WTC11 (cell line): Measurements from ENCODE around the gene MAP3K3. TPM values are rescaled to one million over a fixed set of nuclear protein-coding genes. Genes with fewer than 3 reads are reported as not detected.

Experiments
- E2F1 ChIP-seq: sonication (generic); formaldehyde crosslinking; IDR thresholded peaks from 2 replicates; pipeline ENCODE4 v1.8.0; 2022; ENCODE audit warnings: mild to moderate bottlenecking, missing genetic modification reagents
- FOXJ3 ChIP-seq: sonication (generic); formaldehyde crosslinking; IDR thresholded peaks from 2 replicates; pipeline ENCODE4 v1.9.0; 2021; ENCODE audit warnings: missing genetic modification reagents, mild to moderate bottlenecking, borderline replicate concordance
- FOXP1 ChIP-seq: sonication (generic); formaldehyde crosslinking; IDR thresholded peaks from 2 replicates; pipeline ENCODE4 v1.8.0; 2022; ENCODE audit warnings: missing genetic modification reagents, mild to moderate bottlenecking, moderate library complexity, borderline replicate concordance
- IRF1 ChIP-seq: sonication (generic); formaldehyde crosslinking; IDR thresholded peaks from 2 replicates; pipeline ENCODE4 v1.8.0; 2023; ENCODE audit warnings: missing genetic modification reagents
- IRF2 ChIP-seq: sonication (generic); formaldehyde crosslinking; IDR thresholded peaks from 2 replicates; pipeline ENCODE4 v1.8.0; 2022; ENCODE audit warnings: low read depth, missing genetic modification reagents, borderline replicate concordance
- JAZF1 ChIP-seq: fragments of 250-450 bp; sonication (Bioruptor Pico); IDR thresholded peaks from 2 replicates; pipeline ENCODE4 v1.9.0; 2021; ENCODE audit warnings: moderate library complexity, mild to moderate bottlenecking, inconsistent platforms
- MAX ChIP-seq: sonication (generic); formaldehyde crosslinking; IDR thresholded peaks from 2 replicates; pipeline ENCODE4 v1.8.0; 2022; ENCODE audit warnings: mild to moderate bottlenecking, missing genetic modification reagents
- NFYB ChIP-seq: sonication (generic); formaldehyde crosslinking; conservative IDR thresholded peaks from 2 replicates; pipeline ENCODE4 v1.8.0; 2022; ENCODE audit warnings: low read depth, missing genetic modification reagents
- NR2C2 ChIP-seq: sonication (generic); formaldehyde crosslinking; IDR thresholded peaks from 2 replicates; pipeline ENCODE4 v1.8.0; 2022; ENCODE audit warnings: mild to moderate bottlenecking, missing genetic modification reagents
- SMAD3 ChIP-seq: sonication (generic); formaldehyde crosslinking; IDR thresholded peaks from 2 replicates; pipeline ENCODE4 v1.8.0; 2022; ENCODE audit warnings: missing genetic modification reagents, mild to moderate bottlenecking, borderline replicate concordance
- TP53 ChIP-seq: sonication (generic); formaldehyde crosslinking; IDR thresholded peaks from 2 replicates; pipeline ENCODE4 v1.8.1; 2023; ENCODE audit warnings: mild to moderate bottlenecking, missing genetic modification reagents
- ZBTB21 ChIP-seq: sonication (generic); formaldehyde crosslinking; IDR thresholded peaks from 2 replicates; pipeline ENCODE4 v1.8.1; 2023; ENCODE audit warnings: mild to moderate bottlenecking, missing genetic modification reagents, borderline replicate concordance
- ZNF121 ChIP-seq: sonication (generic); formaldehyde crosslinking; IDR thresholded peaks from 2 replicates; pipeline ENCODE4 v1.8.0; 2023; ENCODE audit warnings: missing genetic modification reagents
- ZNF317 ChIP-seq: sonication (generic); formaldehyde crosslinking; IDR thresholded peaks from 2 replicates; pipeline ENCODE4 v1.8.1; 2023; ENCODE audit warnings: low read depth, mild to moderate bottlenecking, moderate library complexity, missing genetic modification reagents, borderline replicate concordance
- ZNF396 ChIP-seq: fragments of 250-450 bp; sonication (Bioruptor Pico); IDR thresholded peaks from 2 replicates; pipeline ENCODE4 v1.8.0; 2021; ENCODE audit warnings: mild to moderate bottlenecking, moderate library complexity, borderline replicate concordance
- ZNF423 ChIP-seq: fragments of 250-450 bp; sonication (Bioruptor Pico); IDR thresholded peaks from 2 replicates; pipeline ENCODE4 v2.1.2; 2022; ENCODE audit warnings: mild to moderate bottlenecking, moderate library complexity
- total RNA-seq: library from RNA; stranded (reverse); gene quantifications from 3 replicates; pipeline ENCODE4 v1.2.3, GENCODE V29; 2021
- TF ChIP-seq, protein P1 (sequence below): fragments of 250-450 bp; sonication (Bioruptor Pico); IDR thresholded peaks from 2 replicates; pipeline ENCODE4 v1.9.0; 2021; ENCODE audit warnings: mild to moderate bottlenecking
- TF ChIP-seq, protein P2 (sequence below): sonication (generic); formaldehyde crosslinking; IDR thresholded peaks from 2 replicates; pipeline ENCODE4 v1.8.1; 2023; ENCODE audit warnings: mild to moderate bottlenecking, missing genetic modification reagents, borderline replicate concordance
- TF ChIP-seq, protein P3 (sequence below): sonication (generic); formaldehyde crosslinking; IDR thresholded peaks from 2 replicates; pipeline ENCODE4 v1.8.1; 2022; ENCODE audit warnings: mild to moderate bottlenecking, moderate library complexity, missing genetic modification reagents
- TF ChIP-seq, protein P4 (sequence below): sonication (generic); formaldehyde crosslinking; conservative IDR thresholded peaks from 2 replicates; pipeline ENCODE4 v1.8.1; 2023; ENCODE audit warnings: mild to moderate bottlenecking, low read depth, missing genetic modification reagents, moderate library complexity
- TF ChIP-seq, protein P5 (sequence below): sonication (generic); formaldehyde crosslinking; IDR thresholded peaks from 2 replicates; pipeline ENCODE4 v1.8.1; 2023; ENCODE audit warnings: mild to moderate bottlenecking, missing genetic modification reagents, moderate library complexity
- TF ChIP-seq, protein P6 (sequence below): sonication (generic); formaldehyde crosslinking; IDR thresholded peaks from 2 replicates; pipeline ENCODE4 v1.8.1; 2022; ENCODE audit warnings: mild to moderate bottlenecking, missing genetic modification reagents, moderate library complexity, borderline replicate concordance

The MAP3K3 gene
- total RNA-seq, 1 experiment from 2014 or later: 25.7 TPM

GRCh38 chr17:63700528-63701455, 78.6 kb downstream of the MAP3K3 start (continued):
- TF ChIP-seq ZBTB21 (CRISPR knock-in tag) (peak; percentile 42; the same call in 1 of the 2 replicates), ZNF121 (CRISPR knock-in tag) (no peak), IRF2 (no peak), NFYB (CRISPR knock-in tag) (no peak), FOXJ3 (CRISPR knock-in tag) (no peak), NR2C2 (CRISPR knock-in tag) (no peak), ZNF396 (CRISPR knock-in tag) (no peak), FOXP1 (CRISPR knock-in tag) (peak; percentile 96), JAZF1 (CRISPR knock-in tag) (no peak), MAX (CRISPR knock-in tag) (peak; percentile 76; the same call in 1 of the 2 replicates), ZNF317 (CRISPR knock-in tag) (peak; percentile 13; the same call in 1 of the 2 replicates), E2F1 (CRISPR knock-in tag) (no peak), ZNF423 (CRISPR knock-in tag) (no peak; the same call in 1 of the 2 replicates), TP53 (CRISPR knock-in tag) (peak; percentile 95), IRF1 (peak; percentile 87), SMAD3 (CRISPR knock-in tag) (no peak)
- TF ChIP-seq, protein P1, sequence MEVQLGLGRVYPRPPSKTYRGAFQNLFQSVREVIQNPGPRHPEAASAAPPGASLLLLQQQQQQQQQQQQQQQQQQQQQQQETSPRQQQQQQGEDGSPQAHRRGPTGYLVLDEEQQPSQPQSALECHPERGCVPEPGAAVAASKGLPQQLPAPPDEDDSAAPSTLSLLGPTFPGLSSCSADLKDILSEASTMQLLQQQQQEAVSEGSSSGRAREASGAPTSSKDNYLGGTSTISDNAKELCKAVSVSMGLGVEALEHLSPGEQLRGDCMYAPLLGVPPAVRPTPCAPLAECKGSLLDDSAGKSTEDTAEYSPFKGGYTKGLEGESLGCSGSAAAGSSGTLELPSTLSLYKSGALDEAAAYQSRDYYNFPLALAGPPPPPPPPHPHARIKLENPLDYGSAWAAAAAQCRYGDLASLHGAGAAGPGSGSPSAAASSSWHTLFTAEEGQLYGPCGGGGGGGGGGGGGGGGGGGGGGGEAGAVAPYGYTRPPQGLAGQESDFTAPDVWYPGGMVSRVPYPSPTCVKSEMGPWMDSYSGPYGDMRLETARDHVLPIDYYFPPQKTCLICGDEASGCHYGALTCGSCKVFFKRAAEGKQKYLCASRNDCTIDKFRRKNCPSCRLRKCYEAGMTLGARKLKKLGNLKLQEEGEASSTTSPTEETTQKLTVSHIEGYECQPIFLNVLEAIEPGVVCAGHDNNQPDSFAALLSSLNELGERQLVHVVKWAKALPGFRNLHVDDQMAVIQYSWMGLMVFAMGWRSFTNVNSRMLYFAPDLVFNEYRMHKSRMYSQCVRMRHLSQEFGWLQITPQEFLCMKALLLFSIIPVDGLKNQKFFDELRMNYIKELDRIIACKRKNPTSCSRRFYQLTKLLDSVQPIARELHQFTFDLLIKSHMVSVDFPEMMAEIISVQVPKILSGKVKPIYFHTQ: no peak
- TF ChIP-seq, protein P2, sequence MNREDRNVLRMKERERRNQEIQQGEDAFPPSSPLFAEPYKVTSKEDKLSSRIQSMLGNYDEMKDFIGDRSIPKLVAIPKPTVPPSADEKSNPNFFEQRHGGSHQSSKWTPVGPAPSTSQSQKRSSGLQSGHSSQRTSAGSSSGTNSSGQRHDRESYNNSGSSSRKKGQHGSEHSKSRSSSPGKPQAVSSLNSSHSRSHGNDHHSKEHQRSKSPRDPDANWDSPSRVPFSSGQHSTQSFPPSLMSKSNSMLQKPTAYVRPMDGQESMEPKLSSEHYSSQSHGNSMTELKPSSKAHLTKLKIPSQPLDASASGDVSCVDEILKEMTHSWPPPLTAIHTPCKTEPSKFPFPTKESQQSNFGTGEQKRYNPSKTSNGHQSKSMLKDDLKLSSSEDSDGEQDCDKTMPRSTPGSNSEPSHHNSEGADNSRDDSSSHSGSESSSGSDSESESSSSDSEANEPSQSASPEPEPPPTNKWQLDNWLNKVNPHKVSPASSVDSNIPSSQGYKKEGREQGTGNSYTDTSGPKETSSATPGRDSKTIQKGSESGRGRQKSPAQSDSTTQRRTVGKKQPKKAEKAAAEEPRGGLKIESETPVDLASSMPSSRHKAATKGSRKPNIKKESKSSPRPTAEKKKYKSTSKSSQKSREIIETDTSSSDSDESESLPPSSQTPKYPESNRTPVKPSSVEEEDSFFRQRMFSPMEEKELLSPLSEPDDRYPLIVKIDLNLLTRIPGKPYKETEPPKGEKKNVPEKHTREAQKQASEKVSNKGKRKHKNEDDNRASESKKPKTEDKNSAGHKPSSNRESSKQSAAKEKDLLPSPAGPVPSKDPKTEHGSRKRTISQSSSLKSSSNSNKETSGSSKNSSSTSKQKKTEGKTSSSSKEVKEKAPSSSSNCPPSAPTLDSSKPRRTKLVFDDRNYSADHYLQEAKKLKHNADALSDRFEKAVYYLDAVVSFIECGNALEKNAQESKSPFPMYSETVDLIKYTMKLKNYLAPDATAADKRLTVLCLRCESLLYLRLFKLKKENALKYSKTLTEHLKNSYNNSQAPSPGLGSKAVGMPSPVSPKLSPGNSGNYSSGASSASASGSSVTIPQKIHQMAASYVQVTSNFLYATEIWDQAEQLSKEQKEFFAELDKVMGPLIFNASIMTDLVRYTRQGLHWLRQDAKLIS (CRISPR knock-in tag): no peak
- TF ChIP-seq, protein P3, sequence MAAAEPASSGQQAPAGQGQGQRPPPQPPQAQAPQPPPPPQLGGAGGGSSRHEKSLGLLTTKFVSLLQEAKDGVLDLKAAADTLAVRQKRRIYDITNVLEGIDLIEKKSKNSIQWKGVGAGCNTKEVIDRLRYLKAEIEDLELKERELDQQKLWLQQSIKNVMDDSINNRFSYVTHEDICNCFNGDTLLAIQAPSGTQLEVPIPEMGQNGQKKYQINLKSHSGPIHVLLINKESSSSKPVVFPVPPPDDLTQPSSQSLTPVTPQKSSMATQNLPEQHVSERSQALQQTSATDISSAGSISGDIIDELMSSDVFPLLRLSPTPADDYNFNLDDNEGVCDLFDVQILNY (CRISPR knock-in tag): peak; percentile 75
- TF ChIP-seq, protein P4, sequence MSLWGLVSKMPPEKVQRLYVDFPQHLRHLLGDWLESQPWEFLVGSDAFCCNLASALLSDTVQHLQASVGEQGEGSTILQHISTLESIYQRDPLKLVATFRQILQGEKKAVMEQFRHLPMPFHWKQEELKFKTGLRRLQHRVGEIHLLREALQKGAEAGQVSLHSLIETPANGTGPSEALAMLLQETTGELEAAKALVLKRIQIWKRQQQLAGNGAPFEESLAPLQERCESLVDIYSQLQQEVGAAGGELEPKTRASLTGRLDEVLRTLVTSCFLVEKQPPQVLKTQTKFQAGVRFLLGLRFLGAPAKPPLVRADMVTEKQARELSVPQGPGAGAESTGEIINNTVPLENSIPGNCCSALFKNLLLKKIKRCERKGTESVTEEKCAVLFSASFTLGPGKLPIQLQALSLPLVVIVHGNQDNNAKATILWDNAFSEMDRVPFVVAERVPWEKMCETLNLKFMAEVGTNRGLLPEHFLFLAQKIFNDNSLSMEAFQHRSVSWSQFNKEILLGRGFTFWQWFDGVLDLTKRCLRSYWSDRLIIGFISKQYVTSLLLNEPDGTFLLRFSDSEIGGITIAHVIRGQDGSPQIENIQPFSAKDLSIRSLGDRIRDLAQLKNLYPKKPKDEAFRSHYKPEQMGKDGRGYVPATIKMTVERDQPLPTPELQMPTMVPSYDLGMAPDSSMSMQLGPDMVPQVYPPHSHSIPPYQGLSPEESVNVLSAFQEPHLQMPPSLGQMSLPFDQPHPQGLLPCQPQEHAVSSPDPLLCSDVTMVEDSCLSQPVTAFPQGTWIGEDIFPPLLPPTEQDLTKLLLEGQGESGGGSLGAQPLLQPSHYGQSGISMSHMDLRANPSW: no peak
- TF ChIP-seq, protein P5, sequence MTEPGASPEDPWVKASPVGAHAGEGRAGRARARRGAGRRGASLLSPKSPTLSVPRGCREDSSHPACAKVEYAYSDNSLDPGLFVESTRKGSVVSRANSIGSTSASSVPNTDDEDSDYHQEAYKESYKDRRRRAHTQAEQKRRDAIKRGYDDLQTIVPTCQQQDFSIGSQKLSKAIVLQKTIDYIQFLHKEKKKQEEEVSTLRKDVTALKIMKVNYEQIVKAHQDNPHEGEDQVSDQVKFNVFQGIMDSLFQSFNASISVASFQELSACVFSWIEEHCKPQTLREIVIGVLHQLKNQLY (CRISPR knock-in tag): peak; percentile 26; the same call in 1 of the 2 replicates
- TF ChIP-seq, protein P6, sequence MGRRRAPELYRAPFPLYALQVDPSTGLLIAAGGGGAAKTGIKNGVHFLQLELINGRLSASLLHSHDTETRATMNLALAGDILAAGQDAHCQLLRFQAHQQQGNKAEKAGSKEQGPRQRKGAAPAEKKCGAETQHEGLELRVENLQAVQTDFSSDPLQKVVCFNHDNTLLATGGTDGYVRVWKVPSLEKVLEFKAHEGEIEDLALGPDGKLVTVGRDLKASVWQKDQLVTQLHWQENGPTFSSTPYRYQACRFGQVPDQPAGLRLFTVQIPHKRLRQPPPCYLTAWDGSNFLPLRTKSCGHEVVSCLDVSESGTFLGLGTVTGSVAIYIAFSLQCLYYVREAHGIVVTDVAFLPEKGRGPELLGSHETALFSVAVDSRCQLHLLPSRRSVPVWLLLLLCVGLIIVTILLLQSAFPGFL (CRISPR knock-in tag): no peak
